Lower lobe of right lung (tissue), 2 donors: ENCODE data around the gene PRC1. TPM values are rescaled to one million over a fixed set of nuclear protein-coding genes. Genes with fewer than 3 reads are reported as not detected.

Experiments used
- ATAC-seq, 2 donors: fragments of 200-7000 bp; cut with Tn5 transposase; one replicate each; pipeline ENCODE4 v1.9.1; 2020 to 2022; ENCODE audit warnings: mild to moderate bottlenecking in 2 of 2, moderate library complexity in 2 of 2
- DNase-seq: peaks from one replicate; pipeline ENCODE4 v3.0.0-alpha.2; 2020
- H3K27ac ChIP-seq: fragments of 200-600 bp; one replicate; pipeline ENCODE4 v1.8.0; 2022
- H3K27me3 ChIP-seq: fragments of 200-600 bp; one replicate; pipeline ENCODE4 v1.8.0; 2022; ENCODE audit warnings: low read depth
- H3K36me3 ChIP-seq: fragments of 200-600 bp; one replicate; pipeline ENCODE4 v1.8.0; 2022; ENCODE audit warnings: mild to moderate bottlenecking
- H3K4me1 ChIP-seq: fragments of 200-600 bp; one replicate; pipeline ENCODE4 v1.8.0; 2022
- H3K4me3 ChIP-seq: fragments of 200-600 bp; one replicate; pipeline ENCODE4 v1.8.0; 2022; ENCODE audit warnings: mild to moderate bottlenecking
- H3K9me3 ChIP-seq: fragments of 200-600 bp; one replicate; pipeline ENCODE4 v1.8.0; 2022
- intact Hi-C: fragments of 100-400 bp; cut with DNase I; formaldehyde crosslinking; loops from one replicate; pipeline ENCODE4 v1.11.0; 2022
- long read RNA-seq: library from polyadenylated mRNA; unstranded; transcript quantifications from one replicate; pipeline ENCODE4 v2.0.0, GENCODE V29; 2021
- total RNA-seq: library from RNA; stranded (reverse); fragmentation: NEBNext Ultra II Directional; extraction: Animal tissue kit (Norgen Biotek cat#: 25700); gene quantifications from one replicate; pipeline ENCODE4 v1.2.1, GENCODE V29; 2021
- TF ChIP-seq, protein P1 (sequence below): fragments of 200-600 bp; IDR thresholded peaks from one replicate; pipeline ENCODE4 v1.8.0; 2022; ENCODE audit warnings: antibody characterized with exemption, mild to moderate bottlenecking
- donor health status: DM: no; HTN: yes; CAD: no; lungs with severe emphysema.

Gene PRC1, protein sequence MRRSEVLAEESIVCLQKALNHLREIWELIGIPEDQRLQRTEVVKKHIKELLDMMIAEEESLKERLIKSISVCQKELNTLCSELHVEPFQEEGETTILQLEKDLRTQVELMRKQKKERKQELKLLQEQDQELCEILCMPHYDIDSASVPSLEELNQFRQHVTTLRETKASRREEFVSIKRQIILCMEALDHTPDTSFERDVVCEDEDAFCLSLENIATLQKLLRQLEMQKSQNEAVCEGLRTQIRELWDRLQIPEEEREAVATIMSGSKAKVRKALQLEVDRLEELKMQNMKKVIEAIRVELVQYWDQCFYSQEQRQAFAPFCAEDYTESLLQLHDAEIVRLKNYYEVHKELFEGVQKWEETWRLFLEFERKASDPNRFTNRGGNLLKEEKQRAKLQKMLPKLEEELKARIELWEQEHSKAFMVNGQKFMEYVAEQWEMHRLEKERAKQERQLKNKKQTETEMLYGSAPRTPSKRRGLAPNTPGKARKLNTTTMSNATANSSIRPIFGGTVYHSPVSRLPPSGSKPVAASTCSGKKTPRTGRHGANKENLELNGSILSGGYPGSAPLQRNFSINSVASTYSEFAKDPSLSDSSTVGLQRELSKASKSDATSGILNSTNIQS
- total RNA-seq: 6.7 TPM
- long read RNA-seq, partial matches to known transcripts: 0 of 6 reads
- long read RNA-seq, other reads (novel, unspliced or antisense): 5 of 6 reads

DNA sequence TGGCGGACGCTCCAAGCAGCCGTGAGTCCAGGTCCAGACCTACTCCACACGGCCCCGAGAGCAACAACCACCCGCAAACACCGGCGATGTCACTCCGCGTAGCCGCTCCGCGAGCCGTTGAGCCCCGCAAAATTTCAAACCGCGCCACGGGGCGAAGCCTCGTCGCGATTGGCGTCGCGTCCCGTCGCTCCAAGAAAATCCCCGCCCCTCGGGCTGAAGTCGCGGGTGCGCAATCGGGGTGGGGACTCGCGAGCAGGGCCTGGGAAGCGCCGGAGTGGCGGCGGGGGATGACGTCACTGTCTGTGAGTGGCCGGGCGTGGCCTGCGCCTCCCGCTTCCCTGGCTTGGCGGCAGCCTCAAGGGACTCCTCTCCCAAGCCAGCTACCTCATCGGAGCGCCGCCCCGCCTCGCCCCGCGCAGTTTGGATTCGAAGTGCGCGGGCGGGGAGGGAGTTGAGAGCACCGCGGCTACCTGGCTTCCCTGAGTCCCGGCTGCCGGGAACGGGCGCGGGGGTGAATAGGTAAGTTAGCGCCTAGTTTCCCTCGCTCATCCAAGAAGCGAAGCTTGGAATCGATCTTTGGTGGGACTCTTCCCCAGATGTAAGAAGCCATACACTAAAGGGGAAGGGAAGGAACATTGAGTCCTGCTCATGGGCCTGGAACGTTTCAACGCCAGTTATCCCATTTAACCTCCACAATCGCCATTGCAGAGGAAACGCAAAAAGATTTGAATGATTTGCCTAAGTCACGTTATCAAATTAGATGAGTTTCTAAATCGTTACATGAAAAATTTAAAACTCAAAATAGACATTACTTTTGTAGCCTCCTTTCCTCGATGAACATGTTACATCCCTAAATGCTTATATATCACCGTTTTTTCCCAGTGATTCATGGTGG lies at the start of gene PRC1:
PRC1 (minus strand) TSS at position 119 of the 895 bp plus-strand sequence; CDS start at position 1, 118 bp downstream.
- peak within 1 kb of the TSS; percentile 90 for H3K27ac ChIP-seq
- intact Hi-C loops: no loop called here
- TF ChIP-seq, protein P1, sequence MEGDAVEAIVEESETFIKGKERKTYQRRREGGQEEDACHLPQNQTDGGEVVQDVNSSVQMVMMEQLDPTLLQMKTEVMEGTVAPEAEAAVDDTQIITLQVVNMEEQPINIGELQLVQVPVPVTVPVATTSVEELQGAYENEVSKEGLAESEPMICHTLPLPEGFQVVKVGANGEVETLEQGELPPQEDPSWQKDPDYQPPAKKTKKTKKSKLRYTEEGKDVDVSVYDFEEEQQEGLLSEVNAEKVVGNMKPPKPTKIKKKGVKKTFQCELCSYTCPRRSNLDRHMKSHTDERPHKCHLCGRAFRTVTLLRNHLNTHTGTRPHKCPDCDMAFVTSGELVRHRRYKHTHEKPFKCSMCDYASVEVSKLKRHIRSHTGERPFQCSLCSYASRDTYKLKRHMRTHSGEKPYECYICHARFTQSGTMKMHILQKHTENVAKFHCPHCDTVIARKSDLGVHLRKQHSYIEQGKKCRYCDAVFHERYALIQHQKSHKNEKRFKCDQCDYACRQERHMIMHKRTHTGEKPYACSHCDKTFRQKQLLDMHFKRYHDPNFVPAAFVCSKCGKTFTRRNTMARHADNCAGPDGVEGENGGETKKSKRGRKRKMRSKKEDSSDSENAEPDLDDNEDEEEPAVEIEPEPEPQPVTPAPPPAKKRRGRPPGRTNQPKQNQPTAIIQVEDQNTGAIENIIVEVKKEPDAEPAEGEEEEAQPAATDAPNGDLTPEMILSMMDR: no peak
- peaks cover 20% of the 10 kb centered on the region for H3K36me3 ChIP-seq
- H3K9me3 ChIP-seq: no peaks in the 10 kb centered on the region
- DNase-seq (peak; percentile 99), ATAC-seq (peak; percentile 100)
- H3K4me1 ChIP-seq: peaks cover 14% of the 10 kb centered on the region
- peak within 1 kb of the TSS; percentile 96 for H3K4me3 ChIP-seq
- no peaks in the 10 kb centered on the region for H3K27me3 ChIP-seq

DNA sequence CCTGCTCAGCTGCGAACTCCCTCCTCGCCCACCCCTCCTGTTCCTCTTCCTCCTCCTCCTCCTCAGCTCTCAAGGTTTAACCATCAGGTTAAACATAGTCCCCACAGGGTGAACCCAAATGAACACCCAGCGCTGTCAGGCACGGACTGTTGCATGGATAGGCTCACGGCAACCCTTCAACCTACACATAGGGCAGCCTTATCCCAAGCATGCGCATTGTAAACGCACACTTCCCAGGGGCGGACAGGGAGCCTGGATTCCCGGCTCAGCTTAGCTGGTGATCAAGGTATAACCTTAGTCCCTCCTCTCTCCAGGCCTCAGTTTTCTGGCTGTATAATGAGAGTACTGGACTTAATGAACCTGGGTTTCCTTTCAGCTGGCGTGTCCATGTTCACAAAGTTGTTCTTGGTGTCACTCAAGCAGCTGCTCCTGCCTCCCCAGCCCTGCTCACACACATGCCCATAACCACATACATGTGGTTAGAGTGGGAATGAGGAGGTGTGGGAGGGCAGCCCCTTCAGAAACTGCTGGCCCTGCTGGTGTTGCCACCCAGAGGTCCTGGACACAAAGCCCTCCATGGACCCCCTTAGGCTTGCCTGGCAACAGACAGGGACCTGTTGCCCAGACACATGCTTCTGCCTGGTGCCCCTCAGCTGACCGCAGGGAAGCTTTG lies 49.0 kb upstream of the PRC1 start:
- no peak for DNase-seq
- no peak overlapping the region for H3K4me3 ChIP-seq
- no peak overlapping the region for H3K27ac ChIP-seq
- intact Hi-C loops: no loop called here
- peaks cover 4% of the 10 kb centered on the region for H3K27me3 ChIP-seq
- TF ChIP-seq, protein P1: no peak
- H3K36me3 ChIP-seq: no peaks in the 10 kb centered on the region
- ATAC-seq: no peak
- no peaks in the 10 kb centered on the region for H3K9me3 ChIP-seq
- no peaks in the 10 kb centered on the region for H3K4me1 ChIP-seq

DNA sequence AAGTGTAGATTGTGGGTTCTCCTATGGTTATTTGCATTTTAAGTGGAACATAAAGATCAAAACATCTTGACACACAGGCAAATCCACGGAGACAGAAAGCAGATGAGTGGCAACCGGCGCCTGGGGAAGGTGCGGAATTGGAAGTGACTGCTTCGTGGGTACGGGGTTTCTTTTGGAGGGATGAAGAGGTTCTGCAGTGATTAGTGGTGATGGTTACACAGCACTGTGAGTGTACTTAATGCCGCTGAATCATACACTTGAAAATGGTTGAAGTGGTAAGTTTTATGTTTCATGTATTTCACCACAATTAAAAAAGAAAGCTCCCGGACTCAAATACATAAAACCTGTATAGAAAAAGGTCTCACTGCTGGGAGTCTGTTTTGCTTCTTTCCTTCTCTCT lies 46.5 kb upstream of the PRC1 start:
- peaks cover 9% of the 10 kb centered on the region for H3K27me3 ChIP-seq
- no peaks in the 10 kb centered on the region for H3K36me3 ChIP-seq
- H3K27ac ChIP-seq: no peak overlapping the region
- no peaks in the 10 kb centered on the region for H3K9me3 ChIP-seq
- H3K4me1 ChIP-seq: no peaks in the 10 kb centered on the region
- no peak for DNase-seq
- TF ChIP-seq, protein P1: no peak
- no peak overlapping the region for H3K4me3 ChIP-seq
- peak; percentile 69 to 82 for ATAC-seq
- intact Hi-C loops: no loop called here

DNA sequence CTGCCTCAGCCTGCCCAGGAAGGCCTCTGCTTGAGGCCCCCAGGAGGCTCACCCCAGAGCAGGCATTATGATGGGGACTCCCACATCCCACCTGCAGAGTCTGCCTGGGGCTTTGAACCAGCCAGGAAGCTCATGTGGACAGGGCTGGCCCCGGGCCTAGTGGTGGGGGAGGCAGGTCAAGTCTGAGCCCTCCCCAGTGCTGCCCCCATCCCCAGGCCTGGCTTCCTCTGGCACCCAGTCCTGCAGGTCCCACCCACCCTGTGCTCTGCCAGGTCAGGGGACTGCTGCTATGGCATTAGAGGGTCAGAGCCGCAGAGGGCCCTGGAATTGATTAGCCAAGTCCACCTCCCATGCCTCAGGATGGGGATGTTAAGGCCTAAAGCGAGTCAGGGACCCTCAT lies 45.7 kb upstream of the PRC1 start:
- Histone ChIP-seq H3K36me3 (no peaks in the 10 kb centered on the region), H3K4me3 (no peak overlapping the region), H3K4me1 (no peaks in the 10 kb centered on the region), H3K9me3 (no peaks in the 10 kb centered on the region), H3K27ac (no peak overlapping the region), H3K27me3 (peaks cover 9% of the 10 kb centered on the region)
- TF ChIP-seq, protein P1: no peak
- ATAC-seq (peak in 1 of 2 donors; percentile 25), DNase-seq (no peak)
- intact Hi-C loops: no loop called here
